WTC11 (cell line): ENCODE results near the gene FBXO7. TPM values are rescaled to one million over a fixed set of nuclear protein-coding genes. Genes with fewer than 3 reads are reported as not detected.

Experiments used
- ATAC-seq: fragments of 200-7000 bp; cut with Tn5 transposase; 2 replicates; pipeline ENCODE4 v1.10.0; 2021; ENCODE audit warnings: mild to moderate bottlenecking, moderate library complexity
- CTCF ChIA-PET: fragments of 300-600 bp; sonication (Branson Sonifier 250); formaldehyde crosslinking; loops from one replicate; lab custom pipeline; 2021; ENCODE audit warnings: antibody characterized with exemption; lab: Charles Lee
- POLR2A ChIA-PET: fragments of 350-600 bp; sonication (Branson Sonifier 250); formaldehyde crosslinking; loops from one replicate; lab custom pipeline; 2021; ENCODE audit warnings: antibody characterized with exemption; lab: Charles Lee
- DNase-seq: peaks from one replicate; pipeline ENCODE4 v3.0.0; 2021; ENCODE audit warnings: low spot score
- H3K27ac Mint-ChIP-seq: 2 replicates; pipeline ENCODE4 v1.8.0; 2021; ENCODE audit warnings: mixed read lengths
- H3K27me3 Mint-ChIP-seq: 2 replicates; pipeline ENCODE4 v1.8.0; 2021; ENCODE audit warnings: low read depth, mild to moderate bottlenecking, moderate library complexity, mixed read lengths
- H3K36me3 Mint-ChIP-seq: 2 replicates; pipeline ENCODE4 v1.8.0; 2021; ENCODE audit warnings: mixed read lengths
- H3K4me1 Mint-ChIP-seq: 2 replicates; pipeline ENCODE4 v1.8.0; 2022; ENCODE audit warnings: mixed read lengths
- H3K4me3 Mint-ChIP-seq: 2 replicates; pipeline ENCODE4 v1.8.0; 2021; ENCODE audit warnings: mild to moderate bottlenecking, moderate library complexity, mixed read lengths
- H3K9me3 Mint-ChIP-seq: 2 replicates; pipeline ENCODE4 v1.8.0; 2021; ENCODE audit warnings: mixed read lengths
- ATF1 ChIP-seq: sonication (generic); formaldehyde crosslinking; IDR thresholded peaks from 2 replicates; pipeline ENCODE4 v1.8.1; 2023; ENCODE audit warnings: mild to moderate bottlenecking, moderate library complexity, missing genetic modification reagents
- CREB1 ChIP-seq: sonication (generic); formaldehyde crosslinking; IDR thresholded peaks from 2 replicates; pipeline ENCODE4 v1.8.0; 2023; ENCODE audit warnings: mild to moderate bottlenecking, missing genetic modification reagents
- ESRRA ChIP-seq: sonication (generic); formaldehyde crosslinking; IDR thresholded peaks from 2 replicates; pipeline ENCODE4 v1.8.1; 2022; ENCODE audit warnings: mild to moderate bottlenecking, missing genetic modification reagents, borderline replicate concordance
- ETV6 ChIP-seq: sonication (generic); formaldehyde crosslinking; IDR thresholded peaks from 2 replicates; pipeline ENCODE4 v1.8.1; 2022; ENCODE audit warnings: mild to moderate bottlenecking, missing genetic modification reagents
- FOXK1 ChIP-seq: sonication (generic); formaldehyde crosslinking; IDR thresholded peaks from 2 replicates; pipeline ENCODE4 v1.8.0; 2022; ENCODE audit warnings: mild to moderate bottlenecking, moderate library complexity, missing genetic modification reagents
- GRHL2 ChIP-seq: fragments of 250-450 bp; sonication (Bioruptor Pico); IDR thresholded peaks from 2 replicates; pipeline ENCODE4 v1.8.0; 2022; ENCODE audit warnings: mild to moderate bottlenecking, moderate library complexity; ENCODE audit not compliant: insufficient replicate concordance, severe bottlenecking
- HMGA2 ChIP-seq: fragments of 250-450 bp; sonication (Bioruptor Pico); IDR thresholded peaks from 2 replicates; pipeline ENCODE4 v1.4.0; 2021; ENCODE audit warnings: mild to moderate bottlenecking, moderate library complexity
- KAT7 ChIP-seq: sonication (generic); formaldehyde crosslinking; IDR thresholded peaks from 2 replicates; pipeline ENCODE4 v1.8.1; 2023; ENCODE audit warnings: missing genetic modification reagents, mild to moderate bottlenecking, borderline replicate concordance
- NR1H2 ChIP-seq: sonication (generic); formaldehyde crosslinking; IDR thresholded peaks from 2 replicates; pipeline ENCODE4 v1.9.0; 2021; ENCODE audit warnings: mild to moderate bottlenecking, moderate library complexity, missing genetic modification reagents
- OVOL2 ChIP-seq: fragments of 250-450 bp; sonication (Bioruptor Pico); IDR thresholded peaks from 2 replicates; pipeline ENCODE4 v1.9.0; 2021; ENCODE audit warnings: mild to moderate bottlenecking, borderline replicate concordance
- PRRX2 ChIP-seq: fragments of 250-450 bp; sonication (Bioruptor Pico); IDR thresholded peaks from 2 replicates; pipeline ENCODE4 v1.8.0; 2021; ENCODE audit warnings: mild to moderate bottlenecking
- RELA ChIP-seq: sonication (generic); formaldehyde crosslinking; IDR thresholded peaks from 2 replicates; pipeline ENCODE4 v1.8.1; 2022; ENCODE audit warnings: missing genetic modification reagents, mild to moderate bottlenecking, borderline replicate concordance
- ZNF138 ChIP-seq: sonication (generic); formaldehyde crosslinking; conservative IDR thresholded peaks from 2 replicates; pipeline ENCODE4 v1.8.1; 2022; ENCODE audit warnings: mild to moderate bottlenecking, moderate library complexity, missing genetic modification reagents
- ZNF396 ChIP-seq: fragments of 250-450 bp; sonication (Bioruptor Pico); IDR thresholded peaks from 2 replicates; pipeline ENCODE4 v1.8.0; 2021; ENCODE audit warnings: mild to moderate bottlenecking, moderate library complexity, borderline replicate concordance
- ZNF416 ChIP-seq: fragments of 250-450 bp; sonication (Bioruptor Pico); IDR thresholded peaks from 2 replicates; pipeline ENCODE4 v1.9.0; 2021; ENCODE audit warnings: mild to moderate bottlenecking, inconsistent platforms
- ZNF423 ChIP-seq: fragments of 250-450 bp; sonication (Bioruptor Pico); IDR thresholded peaks from 2 replicates; pipeline ENCODE4 v2.1.2; 2022; ENCODE audit warnings: mild to moderate bottlenecking, moderate library complexity
- total RNA-seq: library from RNA; stranded (reverse); gene quantifications from 3 replicates; pipeline ENCODE4 v1.2.3, GENCODE V29; 2021
- TF ChIP-seq, protein P1 (sequence below): fragments of 250-450 bp; sonication (Bioruptor Pico); IDR thresholded peaks from 2 replicates; pipeline ENCODE4 v1.9.0; 2021; ENCODE audit warnings: mild to moderate bottlenecking
- TF ChIP-seq, protein P2 (sequence below): fragments of 250-450 bp; sonication (Bioruptor Pico); IDR thresholded peaks from 2 replicates; pipeline ENCODE4 v1.9.0; 2021; ENCODE audit warnings: mild to moderate bottlenecking
- TF ChIP-seq, protein P3 (sequence below): fragments of 250-450 bp; sonication (Bioruptor Pico); IDR thresholded peaks from 2 replicates; pipeline ENCODE4 v1.9.0; 2021; ENCODE audit warnings: mild to moderate bottlenecking, borderline replicate concordance
- TF ChIP-seq, protein P4 (sequence below): sonication (generic); formaldehyde crosslinking; IDR thresholded peaks from 2 replicates; pipeline ENCODE4 v1.8.0; 2023; ENCODE audit warnings: missing genetic modification reagents, mild to moderate bottlenecking, borderline replicate concordance
- TF ChIP-seq, protein P5 (sequence below): sonication (generic); formaldehyde crosslinking; IDR thresholded peaks from 2 replicates; pipeline ENCODE4 v1.8.1; 2022; ENCODE audit warnings: low read depth, missing genetic modification reagents, borderline replicate concordance
- TF ChIP-seq, protein P6 (sequence below): sonication (generic); formaldehyde crosslinking; IDR thresholded peaks from 2 replicates; pipeline ENCODE4 v1.8.0; 2022; ENCODE audit warnings: mild to moderate bottlenecking, missing genetic modification reagents

FBXO7 gene
- total RNA-seq, 1 experiment from 2014 or later = 59.4 TPM

DNA sequence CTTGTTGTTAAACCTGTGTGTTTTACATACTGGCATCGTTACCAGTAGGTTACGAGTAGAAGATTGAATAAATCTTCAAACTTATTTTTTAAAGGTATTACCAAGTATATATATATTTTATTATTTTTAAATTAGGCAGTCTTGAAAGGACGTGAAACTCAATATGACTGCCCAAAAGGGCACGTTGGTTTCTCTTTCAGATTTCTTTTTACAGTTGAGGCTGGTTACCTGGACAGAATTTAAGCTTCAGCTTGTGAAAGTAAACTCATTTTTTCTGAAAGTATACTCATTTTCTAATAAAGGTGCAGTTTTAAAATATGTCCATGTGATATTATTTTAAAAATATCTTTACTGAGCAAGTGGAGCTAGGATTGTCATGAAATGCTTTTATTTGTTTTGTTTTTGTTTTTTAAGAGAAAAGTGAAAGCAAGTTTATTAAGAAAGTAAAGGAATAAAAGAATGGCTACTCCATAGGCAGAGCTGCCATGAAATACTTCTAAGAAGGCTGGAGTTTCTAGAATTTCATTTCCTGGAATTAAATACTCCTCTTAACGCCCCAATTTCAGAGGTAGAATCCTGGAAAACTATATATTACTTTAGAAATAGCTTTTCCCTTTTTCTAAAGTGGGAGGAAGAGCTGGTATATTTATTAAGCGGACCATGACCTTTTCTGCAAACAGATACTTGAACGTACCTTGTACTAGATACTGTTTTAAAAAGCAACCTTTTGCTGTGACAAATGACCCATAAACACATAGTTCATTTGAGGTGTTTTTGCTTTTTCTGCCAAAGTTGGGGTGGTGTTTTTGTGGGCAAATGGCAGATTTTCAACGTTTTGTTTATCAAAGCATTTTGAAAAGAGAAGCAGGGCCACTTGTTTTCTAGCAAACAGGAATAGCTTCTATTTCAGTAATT lies 1.9 kb downstream of the FBXO7 start (continued):
- TF ChIP-seq, protein P1, sequence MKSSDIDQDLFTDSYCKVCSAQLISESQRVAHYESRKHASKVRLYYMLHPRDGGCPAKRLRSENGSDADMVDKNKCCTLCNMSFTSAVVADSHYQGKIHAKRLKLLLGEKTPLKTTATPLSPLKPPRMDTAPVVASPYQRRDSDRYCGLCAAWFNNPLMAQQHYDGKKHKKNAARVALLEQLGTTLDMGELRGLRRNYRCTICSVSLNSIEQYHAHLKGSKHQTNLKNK (CRISPR knock-in tag) = no peak
- TF ChIP-seq, protein P2, sequence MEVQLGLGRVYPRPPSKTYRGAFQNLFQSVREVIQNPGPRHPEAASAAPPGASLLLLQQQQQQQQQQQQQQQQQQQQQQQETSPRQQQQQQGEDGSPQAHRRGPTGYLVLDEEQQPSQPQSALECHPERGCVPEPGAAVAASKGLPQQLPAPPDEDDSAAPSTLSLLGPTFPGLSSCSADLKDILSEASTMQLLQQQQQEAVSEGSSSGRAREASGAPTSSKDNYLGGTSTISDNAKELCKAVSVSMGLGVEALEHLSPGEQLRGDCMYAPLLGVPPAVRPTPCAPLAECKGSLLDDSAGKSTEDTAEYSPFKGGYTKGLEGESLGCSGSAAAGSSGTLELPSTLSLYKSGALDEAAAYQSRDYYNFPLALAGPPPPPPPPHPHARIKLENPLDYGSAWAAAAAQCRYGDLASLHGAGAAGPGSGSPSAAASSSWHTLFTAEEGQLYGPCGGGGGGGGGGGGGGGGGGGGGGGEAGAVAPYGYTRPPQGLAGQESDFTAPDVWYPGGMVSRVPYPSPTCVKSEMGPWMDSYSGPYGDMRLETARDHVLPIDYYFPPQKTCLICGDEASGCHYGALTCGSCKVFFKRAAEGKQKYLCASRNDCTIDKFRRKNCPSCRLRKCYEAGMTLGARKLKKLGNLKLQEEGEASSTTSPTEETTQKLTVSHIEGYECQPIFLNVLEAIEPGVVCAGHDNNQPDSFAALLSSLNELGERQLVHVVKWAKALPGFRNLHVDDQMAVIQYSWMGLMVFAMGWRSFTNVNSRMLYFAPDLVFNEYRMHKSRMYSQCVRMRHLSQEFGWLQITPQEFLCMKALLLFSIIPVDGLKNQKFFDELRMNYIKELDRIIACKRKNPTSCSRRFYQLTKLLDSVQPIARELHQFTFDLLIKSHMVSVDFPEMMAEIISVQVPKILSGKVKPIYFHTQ (CRISPR knock-in tag) = no peak
- TF ChIP-seq PRRX2 (no peak), FOXK1 (CRISPR knock-in tag) (no peak), ATF1 (CRISPR knock-in tag) (no peak), ZNF416 (no peak)
- TF ChIP-seq, protein P3, sequence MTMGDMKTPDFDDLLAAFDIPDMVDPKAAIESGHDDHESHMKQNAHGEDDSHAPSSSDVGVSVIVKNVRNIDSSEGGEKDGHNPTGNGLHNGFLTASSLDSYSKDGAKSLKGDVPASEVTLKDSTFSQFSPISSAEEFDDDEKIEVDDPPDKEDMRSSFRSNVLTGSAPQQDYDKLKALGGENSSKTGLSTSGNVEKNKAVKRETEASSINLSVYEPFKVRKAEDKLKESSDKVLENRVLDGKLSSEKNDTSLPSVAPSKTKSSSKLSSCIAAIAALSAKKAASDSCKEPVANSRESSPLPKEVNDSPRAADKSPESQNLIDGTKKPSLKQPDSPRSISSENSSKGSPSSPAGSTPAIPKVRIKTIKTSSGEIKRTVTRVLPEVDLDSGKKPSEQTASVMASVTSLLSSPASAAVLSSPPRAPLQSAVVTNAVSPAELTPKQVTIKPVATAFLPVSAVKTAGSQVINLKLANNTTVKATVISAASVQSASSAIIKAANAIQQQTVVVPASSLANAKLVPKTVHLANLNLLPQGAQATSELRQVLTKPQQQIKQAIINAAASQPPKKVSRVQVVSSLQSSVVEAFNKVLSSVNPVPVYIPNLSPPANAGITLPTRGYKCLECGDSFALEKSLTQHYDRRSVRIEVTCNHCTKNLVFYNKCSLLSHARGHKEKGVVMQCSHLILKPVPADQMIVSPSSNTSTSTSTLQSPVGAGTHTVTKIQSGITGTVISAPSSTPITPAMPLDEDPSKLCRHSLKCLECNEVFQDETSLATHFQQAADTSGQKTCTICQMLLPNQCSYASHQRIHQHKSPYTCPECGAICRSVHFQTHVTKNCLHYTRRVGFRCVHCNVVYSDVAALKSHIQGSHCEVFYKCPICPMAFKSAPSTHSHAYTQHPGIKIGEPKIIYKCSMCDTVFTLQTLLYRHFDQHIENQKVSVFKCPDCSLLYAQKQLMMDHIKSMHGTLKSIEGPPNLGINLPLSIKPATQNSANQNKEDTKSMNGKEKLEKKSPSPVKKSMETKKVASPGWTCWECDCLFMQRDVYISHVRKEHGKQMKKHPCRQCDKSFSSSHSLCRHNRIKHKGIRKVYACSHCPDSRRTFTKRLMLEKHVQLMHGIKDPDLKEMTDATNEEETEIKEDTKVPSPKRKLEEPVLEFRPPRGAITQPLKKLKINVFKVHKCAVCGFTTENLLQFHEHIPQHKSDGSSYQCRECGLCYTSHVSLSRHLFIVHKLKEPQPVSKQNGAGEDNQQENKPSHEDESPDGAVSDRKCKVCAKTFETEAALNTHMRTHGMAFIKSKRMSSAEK = no peak
- TF ChIP-seq, protein P4, sequence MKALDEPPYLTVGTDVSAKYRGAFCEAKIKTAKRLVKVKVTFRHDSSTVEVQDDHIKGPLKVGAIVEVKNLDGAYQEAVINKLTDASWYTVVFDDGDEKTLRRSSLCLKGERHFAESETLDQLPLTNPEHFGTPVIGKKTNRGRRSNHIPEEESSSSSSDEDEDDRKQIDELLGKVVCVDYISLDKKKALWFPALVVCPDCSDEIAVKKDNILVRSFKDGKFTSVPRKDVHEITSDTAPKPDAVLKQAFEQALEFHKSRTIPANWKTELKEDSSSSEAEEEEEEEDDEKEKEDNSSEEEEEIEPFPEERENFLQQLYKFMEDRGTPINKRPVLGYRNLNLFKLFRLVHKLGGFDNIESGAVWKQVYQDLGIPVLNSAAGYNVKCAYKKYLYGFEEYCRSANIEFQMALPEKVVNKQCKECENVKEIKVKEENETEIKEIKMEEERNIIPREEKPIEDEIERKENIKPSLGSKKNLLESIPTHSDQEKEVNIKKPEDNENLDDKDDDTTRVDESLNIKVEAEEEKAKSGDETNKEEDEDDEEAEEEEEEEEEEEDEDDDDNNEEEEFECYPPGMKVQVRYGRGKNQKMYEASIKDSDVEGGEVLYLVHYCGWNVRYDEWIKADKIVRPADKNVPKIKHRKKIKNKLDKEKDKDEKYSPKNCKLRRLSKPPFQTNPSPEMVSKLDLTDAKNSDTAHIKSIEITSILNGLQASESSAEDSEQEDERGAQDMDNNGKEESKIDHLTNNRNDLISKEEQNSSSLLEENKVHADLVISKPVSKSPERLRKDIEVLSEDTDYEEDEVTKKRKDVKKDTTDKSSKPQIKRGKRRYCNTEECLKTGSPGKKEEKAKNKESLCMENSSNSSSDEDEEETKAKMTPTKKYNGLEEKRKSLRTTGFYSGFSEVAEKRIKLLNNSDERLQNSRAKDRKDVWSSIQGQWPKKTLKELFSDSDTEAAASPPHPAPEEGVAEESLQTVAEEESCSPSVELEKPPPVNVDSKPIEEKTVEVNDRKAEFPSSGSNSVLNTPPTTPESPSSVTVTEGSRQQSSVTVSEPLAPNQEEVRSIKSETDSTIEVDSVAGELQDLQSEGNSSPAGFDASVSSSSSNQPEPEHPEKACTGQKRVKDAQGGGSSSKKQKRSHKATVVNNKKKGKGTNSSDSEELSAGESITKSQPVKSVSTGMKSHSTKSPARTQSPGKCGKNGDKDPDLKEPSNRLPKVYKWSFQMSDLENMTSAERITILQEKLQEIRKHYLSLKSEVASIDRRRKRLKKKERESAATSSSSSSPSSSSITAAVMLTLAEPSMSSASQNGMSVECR (CRISPR knock-in tag) = no peak

DNA sequence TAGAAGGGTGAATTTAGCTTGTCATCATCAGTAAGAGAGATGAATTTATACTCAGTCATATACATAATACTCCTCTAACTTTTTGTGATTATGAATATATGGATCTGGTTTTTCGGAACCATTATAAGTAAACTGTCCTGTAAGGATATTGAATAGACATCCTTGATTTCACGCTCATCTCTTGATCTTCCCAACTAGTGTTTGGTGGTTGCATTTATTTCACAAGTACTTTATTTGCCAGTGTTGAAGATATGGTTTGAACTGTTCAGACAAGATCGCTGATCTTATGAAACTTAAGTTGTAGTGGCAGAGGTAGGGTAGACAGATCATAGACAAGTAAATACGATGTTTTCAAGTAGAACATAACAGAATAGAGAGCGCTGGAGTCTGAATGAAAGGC lies 3.0 kb downstream of the FBXO7 start:
- ATAC-seq (no peak), DNase-seq (no peak)
- Mint-ChIP-seq H3K27me3 (no peaks in the 10 kb centered on the region), H3K9me3 (no peaks in the 10 kb centered on the region), H3K4me3 (no peak overlapping the region), H3K36me3 (no peaks in the 10 kb centered on the region), H3K27ac (no peak overlapping the region), H3K4me1 (peaks cover 8% of the 10 kb centered on the region)
- POLR2A ChIA-PET = no interaction called here
- CTCF ChIA-PET = interaction anchor here (1.2 kb wide), 1 partner anchor 8 kb away, joined by 3 read pairs; no protein-coding TSS in a partner anchor
- TF ChIP-seq, protein P5, sequence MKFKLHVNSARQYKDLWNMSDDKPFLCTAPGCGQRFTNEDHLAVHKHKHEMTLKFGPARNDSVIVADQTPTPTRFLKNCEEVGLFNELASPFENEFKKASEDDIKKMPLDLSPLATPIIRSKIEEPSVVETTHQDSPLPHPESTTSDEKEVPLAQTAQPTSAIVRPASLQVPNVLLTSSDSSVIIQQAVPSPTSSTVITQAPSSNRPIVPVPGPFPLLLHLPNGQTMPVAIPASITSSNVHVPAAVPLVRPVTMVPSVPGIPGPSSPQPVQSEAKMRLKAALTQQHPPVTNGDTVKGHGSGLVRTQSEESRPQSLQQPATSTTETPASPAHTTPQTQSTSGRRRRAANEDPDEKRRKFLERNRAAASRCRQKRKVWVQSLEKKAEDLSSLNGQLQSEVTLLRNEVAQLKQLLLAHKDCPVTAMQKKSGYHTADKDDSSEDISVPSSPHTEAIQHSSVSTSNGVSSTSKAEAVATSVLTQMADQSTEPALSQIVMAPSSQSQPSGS (CRISPR knock-in tag) = no peak
- TF ChIP-seq GRHL2 (CRISPR knock-in tag) = no peak
- TF ChIP-seq RELA (CRISPR knock-in tag) = no peak
- no peak for TF ChIP-seq ZNF396
- no peak for TF ChIP-seq ETV6 (CRISPR knock-in tag)
- no peak for TF ChIP-seq ZNF138
- no peak for TF ChIP-seq HMGA2 (CRISPR knock-in tag)
- TF ChIP-seq, protein P6, sequence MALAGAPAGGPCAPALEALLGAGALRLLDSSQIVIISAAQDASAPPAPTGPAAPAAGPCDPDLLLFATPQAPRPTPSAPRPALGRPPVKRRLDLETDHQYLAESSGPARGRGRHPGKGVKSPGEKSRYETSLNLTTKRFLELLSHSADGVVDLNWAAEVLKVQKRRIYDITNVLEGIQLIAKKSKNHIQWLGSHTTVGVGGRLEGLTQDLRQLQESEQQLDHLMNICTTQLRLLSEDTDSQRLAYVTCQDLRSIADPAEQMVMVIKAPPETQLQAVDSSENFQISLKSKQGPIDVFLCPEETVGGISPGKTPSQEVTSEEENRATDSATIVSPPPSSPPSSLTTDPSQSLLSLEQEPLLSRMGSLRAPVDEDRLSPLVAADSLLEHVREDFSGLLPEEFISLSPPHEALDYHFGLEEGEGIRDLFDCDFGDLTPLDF (CRISPR knock-in tag) = no peak
- no peak for TF ChIP-seq NR1H2 (CRISPR knock-in tag)
- no peak for TF ChIP-seq ESRRA (CRISPR knock-in tag)
- no peak for TF ChIP-seq ZNF423 (CRISPR knock-in tag)
- no peak for TF ChIP-seq KAT7 (CRISPR knock-in tag)
- TF ChIP-seq OVOL2 = no peak
- TF ChIP-seq CREB1 = no peak
